Renal cortex interstitium (tissue), 11 donors: Measurements from ENCODE around the gene PLPP7. TPM values are rescaled to one million over a fixed set of nuclear protein-coding genes. Genes with fewer than 3 reads are reported as not detected.
"Not testable (repeated sequence)": the region's sequence is repeated elsewhere in the genome, so short reads cannot be mapped to it uniquely, and the experiment has no call there.

Source experiments
- DNase-seq, 11 donors: peaks; one replicate each; pipeline ENCODE4 v3.0.0-alpha.2; 2013; ENCODE audit warnings: low read depth in 9 of 11, low spot score in 4 of 11; ENCODE audit errors: extremely low read depth in 1 of 11
- polyA plus RNA-seq, 3 donors: library from polyadenylated mRNA; unstranded; fragments of 120-200 nt; gene quantifications; one replicate each; pipeline ENCODE4 v1.2.1, GENCODE V29; 2013; ENCODE audit not compliant: insufficient read length in 3 of 3

Gene PLPP7
- polyA plus RNA-seq, 3 donors: 1.7 to 2.6 (median 2.6) TPM

GRCh38 chr9:131312822-131313770, 23.6 kb downstream of the PLPP7 start:
- DNase-seq: no peak

GRCh38 chr9:131318231-131319085, 28.9 kb downstream of the PLPP7 start:
- no peak for DNase-seq

GRCh38 chr9:131319486-131319885, 30.0 kb downstream of the PLPP7 start:
- no peak for DNase-seq

- DNase-seq: no peak
These were observed 30.6 kb downstream of the PLPP7 start for GRCh38 chr9:131320031-131320685.

- no peak for DNase-seq
These were observed 34.1 kb downstream of the PLPP7 start for GRCh38 chr9:131323629-131324028.

GRCh38 chr9:131324736-131325679, 35.5 kb downstream of the PLPP7 start:
- DNase-seq: no peak

GRCh38 chr9:131329241-131329641, 39.7 kb downstream of the PLPP7 start:
- peak in 1 of 11 donors; percentile 14 for DNase-seq

GRCh38 chr9:131330814-131331600, 41.5 kb downstream of the PLPP7 start:
- peak in 1 of 11 donors; percentile 19 for DNase-seq

GRCh38 chr9:131331996-131332395, 42.5 kb downstream of the PLPP7 start:
- not testable (repeated sequence) for DNase-seq

- no peak for DNase-seq
These were observed 44.5 kb downstream of the PLPP7 start for GRCh38 chr9:131333771-131334628.

GRCh38 chr9:131334629-131335367, 45.3 kb downstream of the PLPP7 start:
- no peak for DNase-seq

- no peak for DNase-seq
These were observed 45.8 kb downstream of the PLPP7 start for GRCh38 chr9:131335368-131335755.

GRCh38 chr9:131337131-131337848, 47.8 kb downstream of the PLPP7 start:
- no peak for DNase-seq

GRCh38 chr9:131339212-131339611, 49.7 kb downstream of the PLPP7 start:
- not testable (repeated sequence) for DNase-seq

- not testable (repeated sequence) for DNase-seq
These were observed 55.5 kb downstream of the PLPP7 start for GRCh38 chr9:131344931-131345535.
